ENCODE results near the gene AP3S2. TPM values are rescaled to one million over a fixed set of nuclear protein-coding genes. Genes with fewer than 3 reads are reported as not detected.
A peak's percentile ranks its signal among the peaks of the same experiment; 100 is the strongest.

AP3S2 gene
- total RNA-seq, 4 donors from 2014 or later: 20.9 to 90.0 (median 72.6) TPM

DNA sequence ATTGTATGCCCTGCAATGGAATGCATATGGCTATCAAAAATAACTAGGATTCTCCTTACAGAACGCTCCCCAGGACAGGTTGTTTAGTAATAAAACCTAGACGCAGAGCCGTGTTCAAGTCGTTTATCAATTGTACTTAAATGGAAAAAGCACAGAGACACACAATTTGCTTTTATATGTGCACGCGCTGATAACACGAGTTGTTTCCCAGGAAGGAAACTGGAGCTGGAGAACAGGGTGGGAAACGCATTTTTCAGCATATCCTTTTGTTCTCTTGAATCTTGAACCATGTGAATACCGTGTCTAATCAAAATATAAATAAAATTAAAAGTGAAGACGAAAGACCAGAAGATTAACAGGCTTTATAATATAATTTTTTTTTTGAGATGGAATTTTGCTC lies 75.5 kb downstream of the AP3S2 start:
- H3K27me3 ChIP-seq: peaks cover 38% of the 10 kb centered on the region
- peaks cover 5 to 16% (median 13%) of the 10 kb centered on the region in 4 donors for H3K4me1 ChIP-seq
- peaks cover 0 to 5% of the 10 kb centered on the region in 2 donors for H3K9me3 ChIP-seq
- intact Hi-C loops (cut with DNase I; ENCODE audit: low total_unique reads): no loop called here
- H3K36me3 ChIP-seq: no peaks in the 10 kb centered on the region
- no peak overlapping the region for H3K4me3 ChIP-seq
- no peak for DNase-seq
- no peak overlapping the region for H3K27ac ChIP-seq
- in situ Hi-C loops (cut with MboI; ENCODE audit: low pct_ligation_motif_present in 1 of 4, low pct_unique_long_range_greater_than_20kb in 1 of 4, low sequenced_read_pairs in 3 of 4): no loop called here
- WGBS, 2 donors (ENCODE audit: low coverage in 1 of 2): 63 to 64% methylated on average over 9 to 10 of the region's 10 CpGs
- TF ChIP-seq EP300 (IDR thresholded peaks at IDR 0.05; ENCODE audit: low read depth): no peak
- no peak for TF ChIP-seq POLR2A (IDR thresholded peaks at IDR 0.05)
- TF ChIP-seq, protein P1, sequence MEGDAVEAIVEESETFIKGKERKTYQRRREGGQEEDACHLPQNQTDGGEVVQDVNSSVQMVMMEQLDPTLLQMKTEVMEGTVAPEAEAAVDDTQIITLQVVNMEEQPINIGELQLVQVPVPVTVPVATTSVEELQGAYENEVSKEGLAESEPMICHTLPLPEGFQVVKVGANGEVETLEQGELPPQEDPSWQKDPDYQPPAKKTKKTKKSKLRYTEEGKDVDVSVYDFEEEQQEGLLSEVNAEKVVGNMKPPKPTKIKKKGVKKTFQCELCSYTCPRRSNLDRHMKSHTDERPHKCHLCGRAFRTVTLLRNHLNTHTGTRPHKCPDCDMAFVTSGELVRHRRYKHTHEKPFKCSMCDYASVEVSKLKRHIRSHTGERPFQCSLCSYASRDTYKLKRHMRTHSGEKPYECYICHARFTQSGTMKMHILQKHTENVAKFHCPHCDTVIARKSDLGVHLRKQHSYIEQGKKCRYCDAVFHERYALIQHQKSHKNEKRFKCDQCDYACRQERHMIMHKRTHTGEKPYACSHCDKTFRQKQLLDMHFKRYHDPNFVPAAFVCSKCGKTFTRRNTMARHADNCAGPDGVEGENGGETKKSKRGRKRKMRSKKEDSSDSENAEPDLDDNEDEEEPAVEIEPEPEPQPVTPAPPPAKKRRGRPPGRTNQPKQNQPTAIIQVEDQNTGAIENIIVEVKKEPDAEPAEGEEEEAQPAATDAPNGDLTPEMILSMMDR (IDR thresholded peaks at IDR 0.05): no peak
- TF ChIP-seq POLR2AphosphoS5 (IDR thresholded peaks at IDR 0.05): no peak

DNA sequence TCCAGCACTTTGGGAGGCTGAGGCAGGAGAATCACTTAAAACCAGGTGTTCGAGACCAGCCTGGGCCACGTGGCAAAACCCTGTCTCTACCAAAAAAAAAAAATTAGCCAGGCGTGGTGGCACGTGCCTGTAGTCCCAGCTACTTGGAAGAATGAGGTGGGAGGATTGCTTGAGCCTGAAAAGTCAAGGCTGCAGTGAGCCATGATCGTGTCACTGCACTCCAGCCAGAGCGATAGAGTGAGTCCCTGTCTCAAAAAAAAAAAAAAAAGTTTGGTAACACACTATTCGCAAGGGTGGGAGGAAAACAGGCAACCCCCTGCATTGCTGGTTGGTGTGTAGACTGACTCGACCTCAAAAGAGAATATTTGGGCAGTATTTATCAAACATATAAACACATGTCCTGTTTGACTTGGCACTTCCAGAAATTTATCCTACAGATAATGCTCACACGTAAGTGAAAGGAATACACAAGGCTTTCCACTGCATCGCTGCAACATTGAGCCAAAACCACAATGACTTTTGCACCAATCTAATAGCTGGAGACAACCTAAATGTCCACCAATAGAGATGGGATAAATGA lies 76.0 kb downstream of the AP3S2 start:
- no peak for DNase-seq
- WGBS, 2 donors (ENCODE audit: low coverage in 1 of 2): 64 to 72% methylated on average over 8 to 10 of the region's 10 CpGs
- peaks cover 38% of the 10 kb centered on the region for H3K27me3 ChIP-seq
- in situ Hi-C loops (cut with MboI; ENCODE audit: low pct_ligation_motif_present in 1 of 4, low pct_unique_long_range_greater_than_20kb in 1 of 4, low sequenced_read_pairs in 3 of 4): no loop called here
- H3K4me3 ChIP-seq: no peak overlapping the region
- no peak overlapping the region for H3K27ac ChIP-seq
- peaks cover 5 to 17% (median 16%) of the 10 kb centered on the region in 4 donors for H3K4me1 ChIP-seq
- H3K36me3 ChIP-seq: no peaks in the 10 kb centered on the region
- TF ChIP-seq POLR2A (IDR thresholded peaks at IDR 0.05) (no peak), POLR2AphosphoS5 (IDR thresholded peaks at IDR 0.05) (no peak), EP300 (IDR thresholded peaks at IDR 0.05; ENCODE audit: low read depth) (no peak)
- TF ChIP-seq, protein P1 (IDR thresholded peaks at IDR 0.05): no peak
- H3K9me3 ChIP-seq: peaks cover 0 to 5% of the 10 kb centered on the region in 2 donors
- intact Hi-C loops (cut with DNase I; ENCODE audit: low total_unique reads): no loop called here

DNA sequence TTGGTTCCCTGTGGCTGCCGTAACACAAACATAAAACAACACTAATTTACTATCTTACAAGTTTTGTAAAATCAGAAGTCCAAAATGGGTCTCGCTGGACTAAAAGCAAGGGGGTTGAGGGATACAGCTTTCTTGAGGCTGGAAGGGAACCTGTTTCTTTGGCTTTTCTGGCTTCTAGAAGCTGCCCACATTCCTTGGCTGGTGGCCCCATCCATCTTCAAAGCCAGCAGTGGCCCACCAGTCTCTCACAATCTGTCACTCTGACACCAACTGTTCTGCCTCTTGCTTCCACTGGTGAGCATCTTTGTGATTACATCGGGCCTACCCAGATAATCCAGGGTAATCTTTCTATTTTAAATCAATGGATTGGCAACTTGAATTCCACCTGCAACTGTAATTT lies 78.0 kb downstream of the AP3S2 start:
- Histone ChIP-seq H3K4me1 (peaks cover 5 to 29% (median 25%) of the 10 kb centered on the region in 4 donors), H3K4me3 (no peak overlapping the region), H3K27ac (no peak overlapping the region), H3K9me3 (peaks cover 0 to 5% of the 10 kb centered on the region in 2 donors), H3K27me3 (peaks cover 38% of the 10 kb centered on the region), H3K36me3 (no peaks in the 10 kb centered on the region)
- intact Hi-C loops (cut with DNase I; ENCODE audit: low total_unique reads): loop anchor here (2.0 kb wide), 1 partner anchor 73 kb away; no protein-coding TSS in a partner anchor
- no peak for TF ChIP-seq POLR2AphosphoS5 (IDR thresholded peaks at IDR 0.05)
- DNase-seq: no peak
- WGBS, 2 donors (ENCODE audit: low coverage in 1 of 2): 85 to 100% methylated on average over 1 to 3 of the region's 3 CpGs
- in situ Hi-C loops (cut with MboI; ENCODE audit: low pct_ligation_motif_present in 1 of 4, low pct_unique_long_range_greater_than_20kb in 1 of 4, low sequenced_read_pairs in 3 of 4): no loop called here

DNA sequence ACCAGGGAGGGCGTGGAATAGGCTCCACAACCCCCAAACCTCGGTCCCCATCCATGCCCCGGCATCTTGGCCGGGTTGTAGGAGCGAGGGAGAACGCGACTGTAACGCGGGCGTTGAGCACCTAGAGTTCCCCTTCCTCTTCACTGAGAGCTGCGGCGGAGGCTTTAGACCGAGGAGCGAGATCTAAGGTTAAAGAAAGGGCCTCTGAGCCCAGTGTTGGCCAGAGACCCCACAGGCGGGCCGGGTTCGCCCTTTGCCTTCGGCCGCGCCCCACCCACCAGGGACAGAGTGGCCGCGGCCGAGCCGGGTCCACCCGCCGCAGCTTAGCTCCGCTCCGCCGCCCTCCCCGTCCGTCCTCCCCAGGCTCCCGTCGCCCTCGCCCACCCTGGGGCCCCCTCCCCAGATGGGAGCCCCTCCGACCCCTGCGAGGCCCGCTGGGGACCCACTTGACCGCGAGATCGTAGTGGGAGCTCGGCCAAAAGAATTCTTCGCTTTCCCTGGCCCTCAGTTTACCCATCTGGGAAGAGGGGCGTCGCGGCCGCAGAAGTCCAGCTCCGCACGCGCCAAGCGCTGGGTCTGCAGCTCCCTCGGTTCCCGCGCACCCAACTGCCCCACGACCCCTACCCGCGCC lies 79.6 kb downstream of the AP3S2 start:
- no peak for DNase-seq
- H3K4me3 ChIP-seq: peak overlapping the region; percentile 6 to 48 (median 41)

More for the DNA sequence above, 79.6 kb downstream of the AP3S2 start:
- intact Hi-C loops (cut with DNase I; ENCODE audit: low total_unique reads): loop anchor here (2.0 kb wide), 1 partner anchor 75 kb away; no protein-coding TSS in a partner anchor
- Histone ChIP-seq H3K4me1 (peaks cover 5 to 29% (median 25%) of the 10 kb centered on the region in 4 donors), H3K36me3 (no peaks in the 10 kb centered on the region), H3K27me3 (peaks cover 38% of the 10 kb centered on the region), H3K27ac (peak overlapping the region; percentile 18 to 38 (median 30)), H3K9me3 (peaks cover 0 to 5% of the 10 kb centered on the region in 2 donors)
- TF ChIP-seq EP300 (IDR thresholded peaks at IDR 0.05; ENCODE audit: low read depth) (no peak), POLR2A (IDR thresholded peaks at IDR 0.05) (no peak), POLR2AphosphoS5 (IDR thresholded peaks at IDR 0.05) (no peak)
- TF ChIP-seq, protein P1 (IDR thresholded peaks at IDR 0.05): no peak
- in situ Hi-C loops (cut with MboI; ENCODE audit: low pct_ligation_motif_present in 1 of 4, low pct_unique_long_range_greater_than_20kb in 1 of 4, low sequenced_read_pairs in 3 of 4): no loop called here
- 49 to 57% methylated on average over 8 to 45 of the region's 56 CpGs for WGBS, 2 donors (ENCODE audit: low coverage in 1 of 2)

Data from transverse colon (tissue), 4 donors.